GM18502 (cell line): Measurements from ENCODE around the gene DCAF17.
"Not testable (repeated sequence)": the region's sequence is repeated elsewhere in the genome, so short reads cannot be mapped to it uniquely, and the experiment has no call there.

Experiments used
- ATAC-seq: cut with Tn5 transposase; IDR thresholded peaks from one replicate; pipeline ENCODE4 v1.9.1; 2021; ENCODE audit warnings: mild to moderate bottlenecking; ENCODE audit not compliant: unreplicated experiment, poor library complexity

DCAF17 gene

GRCh38 chr2:171441470-171441869 lies 7.4 kb downstream of the DCAF17 start:
- no peak for ATAC-seq

- no peak for ATAC-seq
Measured at GRCh38 chr2:171447675-171448074, 13.6 kb downstream of the DCAF17 start.

- no peak for ATAC-seq
Measured at GRCh38 chr2:171451074-171451473, 17.0 kb downstream of the DCAF17 start.

GRCh38 chr2:171452773-171453172 lies 18.7 kb downstream of the DCAF17 start:
- ATAC-seq, result no peak

- ATAC-seq, result no peak
Measured at GRCh38 chr2:171459498-171459897, 25.5 kb downstream of the DCAF17 start.

- ATAC-seq, result no peak
Measured at GRCh38 chr2:171460537-171460936, 26.5 kb downstream of the DCAF17 start.

- ATAC-seq, result no peak
Measured at GRCh38 chr2:171469176-171469575, 35.1 kb downstream of the DCAF17 start.

- ATAC-seq, result no peak
Measured at GRCh38 chr2:171470129-171470528, 36.1 kb downstream of the DCAF17 start.

- ATAC-seq, result no peak
Measured at GRCh38 chr2:171475979-171476378, 42.0 kb downstream of the DCAF17 start.

- no peak for ATAC-seq
Measured at GRCh38 chr2:171478345-171478744, 44.3 kb downstream of the DCAF17 start.

- ATAC-seq, result peak; percentile 79
Measured at GRCh38 chr2:171479154-171479814, 45.3 kb downstream of the DCAF17 start.

- no peak for ATAC-seq
Measured at GRCh38 chr2:171480908-171481307, 46.9 kb downstream of the DCAF17 start.

- peak; percentile 43 for ATAC-seq
Measured at GRCh38 chr2:171482308-171482707, 48.3 kb downstream of the DCAF17 start.

GRCh38 chr2:171482877-171483276 lies 48.9 kb downstream of the DCAF17 start:
- ATAC-seq, result no peak

GRCh38 chr2:171483793-171484192 lies 49.8 kb downstream of the DCAF17 start:
- ATAC-seq, result no peak

- no peak for ATAC-seq
Measured at GRCh38 chr2:171485116-171485515, 51.1 kb downstream of the DCAF17 start.

GRCh38 chr2:171487201-171487600 lies 53.2 kb downstream of the DCAF17 start:
- ATAC-seq, result no peak

- ATAC-seq, result no peak
Measured at GRCh38 chr2:171487803-171488259, 53.8 kb downstream of the DCAF17 start.

GRCh38 chr2:171490577-171490976 lies 56.6 kb downstream of the DCAF17 start:
- no peak for ATAC-seq

- ATAC-seq, result no peak
Measured at GRCh38 chr2:171491292-171491691, 57.3 kb downstream of the DCAF17 start.

GRCh38 chr2:171492664-171493063 lies 58.6 kb downstream of the DCAF17 start:
- ATAC-seq, result no peak

- ATAC-seq, result not testable (repeated sequence)
Measured at GRCh38 chr2:171497664-171498063, 63.6 kb downstream of the DCAF17 start.
